AG04450 (cell line): ENCODE results near the gene PACS2. TPM values are rescaled to one million over a fixed set of nuclear protein-coding genes. Genes with fewer than 3 reads are reported as not detected.

Experiments used
- CTCF ChIA-PET: fragments of 300-600, 350-600 bp; formaldehyde crosslinking; extraction: SDS; loops from one replicate; lab custom pipeline; 2022; ENCODE audit warnings: antibody characterized with exemption, inconsistent platforms; lab: Charles Lee
- POLR2A ChIA-PET: fragments of 350-600 bp; formaldehyde crosslinking; extraction: SDS; loops from one replicate; lab custom pipeline; 2021; ENCODE audit warnings: antibody characterized with exemption, inconsistent platforms; lab: Yijun Ruan, JAX
- DNase-seq: peaks from one replicate; pipeline ENCODE4 v3.0.0-alpha.2; 2011; ENCODE audit warnings: low read depth, low spot score
- H3K27ac ChIP-seq: one replicate; pipeline ENCODE4 v1.5.1; 2012; ENCODE audit warnings: low read depth, low read length, control low read depth
- H3K27me3 ChIP-seq: one replicate; pipeline ENCODE4 v1.6.0; 2012; ENCODE audit warnings: low read length; ENCODE audit not compliant: control insufficient read depth, insufficient read depth
- H3K4me3 ChIP-seq: 2 replicates; pipeline ENCODE4 v1.5.1; 2011; ENCODE audit warnings: mild to moderate bottlenecking, low read depth, low read length, control low read depth
- H3K9me3 ChIP-seq: 2 replicates; pipeline ENCODE4 v1.5.1; 2012; ENCODE audit warnings: low read length; ENCODE audit not compliant: control insufficient read depth, insufficient read depth
- polyA plus RNA-seq: library from polyadenylated mRNA; depleted of rRNA; stranded (reverse); fragments of >200 nt; gene quantifications from 2 replicates; pipeline ENCODE4 v1.2.3, GENCODE V29; 2011
- TF ChIP-seq, protein P1 (sequence below): IDR thresholded peaks from 2 replicates; pipeline ENCODE4 v1.5.1; 2011; ENCODE audit warnings: low read depth, low read length, control low read depth, inconsistent platforms

PACS2 gene
- polyA plus RNA-seq, 1 experiment = 13.0 TPM

DNA sequence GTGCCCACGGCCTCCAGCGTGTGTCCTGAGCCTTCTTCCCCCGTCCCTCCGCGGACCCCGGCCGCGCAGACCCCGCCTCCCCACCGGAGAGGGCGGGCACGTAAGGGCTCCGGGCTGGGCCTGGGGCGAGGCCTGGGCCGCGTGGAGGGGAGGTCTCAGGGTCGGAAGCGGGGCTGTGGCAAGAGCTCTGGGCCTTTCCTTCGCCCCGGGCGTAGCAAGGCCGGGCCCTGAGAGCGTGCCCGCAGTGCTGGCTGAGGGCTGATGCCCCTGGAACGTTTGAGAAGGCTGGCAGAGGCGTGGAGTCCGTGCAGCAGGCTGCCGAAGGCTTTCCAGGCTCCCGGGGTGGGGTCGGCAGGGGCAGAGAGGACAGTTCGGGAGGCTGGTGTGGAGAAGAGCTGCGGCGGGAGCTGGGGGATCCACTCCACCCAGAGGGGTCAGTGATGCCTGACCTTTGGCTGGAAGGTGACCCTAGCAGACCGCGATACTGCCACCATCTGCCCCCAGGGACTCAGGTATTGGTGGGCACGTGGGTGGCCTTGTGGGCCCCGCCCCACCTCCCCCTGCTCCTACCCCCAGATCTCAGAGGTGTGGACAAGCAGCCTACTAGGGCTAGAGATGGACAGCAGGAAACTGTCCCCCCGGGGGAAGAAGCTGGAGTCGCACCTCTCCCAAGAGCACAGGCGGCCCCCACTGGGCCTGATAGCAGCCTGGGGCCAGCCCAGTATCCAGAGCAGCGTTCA, 84.3 kb downstream of the PACS2 start:
- peak overlapping the region; percentile 11 for H3K27ac ChIP-seq
- POLR2A ChIA-PET = no interaction called here
- peaks cover 35% of the 10 kb centered on the region for H3K9me3 ChIP-seq
- H3K27me3 ChIP-seq = no peaks in the 10 kb centered on the region
- CTCF ChIA-PET = interaction anchor here (1.4 to 1.9 kb wide), 2 partner anchors 10 to 16 kb away, joined by 4 to 5 read pairs; no protein-coding TSS in a partner anchor
- TF ChIP-seq, protein P1, sequence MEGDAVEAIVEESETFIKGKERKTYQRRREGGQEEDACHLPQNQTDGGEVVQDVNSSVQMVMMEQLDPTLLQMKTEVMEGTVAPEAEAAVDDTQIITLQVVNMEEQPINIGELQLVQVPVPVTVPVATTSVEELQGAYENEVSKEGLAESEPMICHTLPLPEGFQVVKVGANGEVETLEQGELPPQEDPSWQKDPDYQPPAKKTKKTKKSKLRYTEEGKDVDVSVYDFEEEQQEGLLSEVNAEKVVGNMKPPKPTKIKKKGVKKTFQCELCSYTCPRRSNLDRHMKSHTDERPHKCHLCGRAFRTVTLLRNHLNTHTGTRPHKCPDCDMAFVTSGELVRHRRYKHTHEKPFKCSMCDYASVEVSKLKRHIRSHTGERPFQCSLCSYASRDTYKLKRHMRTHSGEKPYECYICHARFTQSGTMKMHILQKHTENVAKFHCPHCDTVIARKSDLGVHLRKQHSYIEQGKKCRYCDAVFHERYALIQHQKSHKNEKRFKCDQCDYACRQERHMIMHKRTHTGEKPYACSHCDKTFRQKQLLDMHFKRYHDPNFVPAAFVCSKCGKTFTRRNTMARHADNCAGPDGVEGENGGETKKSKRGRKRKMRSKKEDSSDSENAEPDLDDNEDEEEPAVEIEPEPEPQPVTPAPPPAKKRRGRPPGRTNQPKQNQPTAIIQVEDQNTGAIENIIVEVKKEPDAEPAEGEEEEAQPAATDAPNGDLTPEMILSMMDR = no peak
- no peak for DNase-seq
- H3K4me3 ChIP-seq = peak overlapping the region; percentile 82

DNA sequence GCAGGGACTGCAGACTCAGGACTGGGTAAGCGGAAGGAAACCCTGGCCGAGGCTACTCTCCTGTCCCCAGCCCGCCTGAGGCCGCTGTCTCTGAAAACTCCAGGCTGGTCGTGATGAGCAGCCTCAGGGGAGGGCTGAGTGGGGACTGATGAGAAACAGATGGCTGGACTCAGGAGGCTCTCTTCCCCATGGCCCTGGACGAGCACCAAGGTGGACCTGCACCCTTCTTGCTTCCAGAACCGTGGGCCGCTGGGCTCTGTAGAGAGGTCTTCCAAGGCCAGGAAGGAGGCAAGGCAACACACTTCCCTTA, 84.9 kb downstream of the PACS2 start:
- ChIA-PET CTCF (interaction anchor here (1.4 to 1.9 kb wide), 2 partner anchors 10 to 16 kb away, joined by 4 to 5 read pairs; no protein-coding TSS in a partner anchor), POLR2A (no interaction called here)
- H3K27ac ChIP-seq = no peak overlapping the region
- no peaks in the 10 kb centered on the region for H3K27me3 ChIP-seq
- no peak for DNase-seq
- TF ChIP-seq, protein P1 = no peak
- peak overlapping the region; percentile 82 for H3K4me3 ChIP-seq
- peaks cover 38% of the 10 kb centered on the region for H3K9me3 ChIP-seq

DNA sequence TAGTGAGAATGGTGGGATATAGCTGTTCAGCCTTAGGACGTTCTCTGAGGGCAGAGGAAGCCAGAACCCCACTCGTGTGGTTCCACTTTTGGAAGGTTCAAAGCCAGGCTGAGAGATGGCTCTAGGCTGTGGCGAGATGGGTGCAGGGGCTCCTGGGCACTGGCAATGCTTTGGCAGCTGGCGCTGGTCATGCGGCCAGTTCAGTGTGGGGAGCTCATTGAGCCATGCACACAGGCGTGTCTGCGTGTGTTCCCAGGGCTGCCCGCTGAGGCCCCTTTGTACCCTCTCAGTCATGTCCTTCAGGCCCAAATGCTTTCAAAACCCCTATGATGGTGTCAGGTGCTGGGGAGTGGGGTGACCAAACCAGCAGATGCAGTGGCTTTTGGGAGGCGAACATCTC, 85.5 kb downstream of the PACS2 start:
- TF ChIP-seq, protein P1 = no peak
- no peak for DNase-seq
- no peak overlapping the region for H3K27ac ChIP-seq
- POLR2A ChIA-PET = no interaction called here
- no peaks in the 10 kb centered on the region for H3K27me3 ChIP-seq
- H3K4me3 ChIP-seq = no peak overlapping the region
- peaks cover 38% of the 10 kb centered on the region for H3K9me3 ChIP-seq
- CTCF ChIA-PET = interaction anchor here (0.6 to 1.4 kb wide), 2 partner anchors 15 to 26 kb away, joined by 4 to 5 read pairs; no protein-coding TSS in a partner anchor

DNA sequence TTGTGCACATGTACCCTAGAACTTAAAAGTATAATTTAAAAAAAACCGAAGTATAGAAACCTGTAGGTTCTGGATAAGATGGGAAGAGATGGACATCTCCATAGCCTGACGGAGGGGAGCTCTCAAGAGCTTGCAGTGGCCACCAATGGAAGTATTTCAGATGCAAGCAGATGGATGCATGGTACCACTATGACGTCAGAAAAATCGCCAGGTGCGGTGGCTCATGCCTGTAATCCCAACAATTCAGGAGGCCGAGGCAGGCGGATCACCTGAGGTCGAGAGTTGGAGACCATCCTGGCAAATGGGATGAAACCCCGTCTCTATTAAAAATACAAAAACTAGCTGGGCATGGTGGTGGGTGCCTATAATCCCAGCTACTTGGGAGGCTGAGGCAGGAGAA, 87.2 kb downstream of the PACS2 start:
- ChIA-PET POLR2A (no interaction called here), CTCF (no interaction called here)
- H3K9me3 ChIP-seq = peaks cover 38% of the 10 kb centered on the region
- no peak for DNase-seq
- no peak overlapping the region for H3K4me3 ChIP-seq
- no peak overlapping the region for H3K27ac ChIP-seq
- TF ChIP-seq, protein P1 = no peak
- no peaks in the 10 kb centered on the region for H3K27me3 ChIP-seq

DNA sequence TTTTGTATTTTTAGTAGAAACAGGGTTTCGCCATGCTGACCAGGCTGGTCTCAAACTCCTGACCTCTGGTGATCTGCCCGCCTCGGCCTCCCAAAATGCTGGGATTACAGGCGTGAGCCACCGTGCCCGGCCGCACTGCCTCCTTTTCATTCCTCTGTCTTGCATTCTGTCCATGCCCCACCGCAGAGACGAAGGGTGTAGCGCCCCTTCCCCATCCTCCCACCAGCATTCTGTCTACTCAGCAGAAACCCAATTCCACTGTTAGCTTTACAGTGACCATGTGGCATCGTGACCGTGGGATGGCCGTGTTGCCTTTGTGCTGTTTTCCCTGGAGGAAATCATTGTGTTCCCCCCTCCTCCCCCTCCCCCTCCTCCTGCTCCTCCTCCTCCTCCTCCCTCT, 94.0 kb downstream of the PACS2 start:
- ChIA-PET CTCF (interaction anchor here (0.6 to 1.3 kb wide), 3 partner anchors 10 to 473 kb away, joined by 5 to 8 read pairs (median 6); partner anchors contain the start of gene TEX22), POLR2A (no interaction called here)
- H3K4me3 ChIP-seq = no peak overlapping the region
- no peak for DNase-seq
- H3K9me3 ChIP-seq = peaks cover 4% of the 10 kb centered on the region
- no peaks in the 10 kb centered on the region for H3K27me3 ChIP-seq
- H3K27ac ChIP-seq = no peak overlapping the region
- TF ChIP-seq, protein P1 = no peak
